HG03064 (cell line): ENCODE results near the gene ABHD17C.
"Not testable (repeated sequence)": the region's sequence is repeated elsewhere in the genome, so short reads cannot be mapped to it uniquely, and the experiment has no call there.

Experiments used
- ATAC-seq: cut with Tn5 transposase; IDR thresholded peaks from one replicate; pipeline ENCODE4 v1.9.1; 2021; ENCODE audit warnings: low read depth; ENCODE audit not compliant: unreplicated experiment

Gene ABHD17C

DNA sequence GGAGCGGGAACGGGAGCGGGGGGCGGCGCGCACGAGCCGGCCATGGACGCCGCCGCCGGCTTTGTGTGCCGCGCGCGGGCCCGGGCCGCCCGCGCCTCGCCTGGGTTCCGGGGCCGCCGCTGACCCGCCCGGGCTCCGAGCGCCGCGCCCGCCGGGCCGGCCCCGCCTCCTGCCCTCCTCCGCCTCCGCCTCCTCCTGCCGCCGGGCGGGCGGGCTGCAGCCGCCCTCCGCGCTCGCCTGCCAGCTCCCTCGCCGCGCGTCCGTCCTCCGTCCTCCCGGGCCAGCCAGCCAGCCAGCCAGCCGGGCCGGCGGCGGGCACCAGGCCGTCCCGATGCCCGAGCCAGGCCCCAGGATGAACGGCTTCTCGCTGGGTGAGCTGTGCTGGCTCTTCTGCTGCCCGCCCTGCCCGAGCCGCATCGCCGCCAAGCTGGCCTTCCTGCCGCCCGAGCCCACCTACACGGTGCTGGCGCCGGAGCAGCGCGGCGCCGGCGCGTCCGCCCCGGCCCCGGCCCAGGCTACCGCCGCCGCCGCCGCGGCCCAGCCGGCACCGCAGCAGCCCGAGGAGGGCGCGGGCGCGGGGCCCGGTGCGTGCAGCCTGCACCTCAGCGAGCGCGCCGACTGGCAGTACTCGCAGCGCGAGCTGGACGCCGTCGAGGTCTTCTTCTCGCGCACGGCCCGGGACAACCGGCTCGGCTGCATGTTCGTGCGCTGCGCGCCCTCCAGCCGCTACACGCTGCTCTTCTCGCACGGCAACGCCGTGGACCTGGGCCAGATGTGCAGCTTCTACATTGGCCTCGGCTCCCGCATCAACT, at the start of gene ABHD17C:
Gene ABHD17C, plus strand, starts transcription at position 212 of the 812 bp plus-strand sequence. Its CDS starts 120 bp downstream, at position 332.
- peak; percentile 72 for ATAC-seq

DNA sequence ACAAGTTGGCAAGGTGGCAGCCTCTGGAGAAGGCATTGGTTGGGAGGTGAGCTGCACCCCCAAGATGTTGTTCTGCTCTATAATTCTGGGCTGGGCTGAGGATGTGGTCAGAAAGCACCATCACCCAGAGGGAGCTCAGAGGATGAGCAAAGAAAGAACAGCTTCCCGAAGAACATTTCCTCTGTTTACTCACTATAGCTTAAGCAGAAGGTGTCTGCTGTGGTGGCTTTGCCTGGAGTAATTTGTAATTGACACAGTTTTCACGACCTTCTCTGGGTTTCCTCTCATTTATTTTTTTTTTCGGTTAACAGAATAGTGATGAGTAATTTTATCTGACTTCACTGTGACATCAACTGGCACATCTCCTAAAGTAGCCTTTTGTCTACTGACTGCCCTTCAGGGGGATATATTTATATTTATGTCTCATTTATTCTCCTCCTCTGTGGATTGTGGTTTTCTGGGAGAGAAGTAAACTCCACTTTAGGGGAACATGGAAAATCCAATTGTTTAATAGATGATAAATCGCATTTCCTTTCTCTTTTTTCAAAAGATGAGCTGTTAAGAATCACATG, 49.5 kb upstream of the ABHD17C start:
- ATAC-seq = no peak

DNA sequence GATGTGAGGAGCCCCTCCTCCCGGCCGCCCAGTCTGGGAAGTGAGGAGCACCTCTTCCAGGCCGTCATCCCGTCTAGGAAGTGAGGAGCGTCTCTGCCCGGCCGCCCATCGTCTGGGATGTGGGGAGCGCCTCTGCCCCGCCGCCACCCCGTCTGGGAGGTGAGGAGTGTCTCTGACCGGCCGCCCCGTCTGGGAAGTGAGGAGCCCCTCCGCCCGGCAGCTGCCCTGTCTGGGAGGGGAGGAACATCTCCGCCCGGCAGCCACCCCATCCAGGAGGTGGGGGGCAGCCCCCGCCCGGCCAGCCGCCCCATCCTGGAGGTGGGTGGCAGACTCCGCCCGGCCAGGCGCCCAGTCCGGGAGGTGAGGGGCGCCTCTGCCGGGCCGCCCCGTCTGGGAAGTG, 47.7 kb upstream of the ABHD17C start:
- ATAC-seq = not testable (repeated sequence)

DNA sequence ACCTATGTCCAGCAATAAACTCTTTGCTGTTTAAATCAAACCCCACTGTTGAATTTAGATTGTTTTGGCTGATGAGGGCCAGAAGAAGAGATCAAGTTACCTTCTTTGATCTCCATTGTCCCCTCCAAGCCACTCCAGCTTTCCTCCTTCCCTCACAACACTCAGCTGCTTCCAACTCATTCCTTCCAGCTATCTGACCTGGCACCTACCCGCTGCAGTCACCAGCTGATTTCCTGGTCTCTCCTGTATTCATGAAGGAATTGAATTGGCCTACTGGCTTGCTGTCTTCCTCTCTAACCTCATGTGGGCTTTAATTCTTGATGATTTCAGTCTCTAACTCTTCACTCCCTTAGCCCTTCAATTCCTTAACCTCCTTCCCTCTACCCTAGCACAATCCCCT, 40.8 kb upstream of the ABHD17C start:
- ATAC-seq = no peak

DNA sequence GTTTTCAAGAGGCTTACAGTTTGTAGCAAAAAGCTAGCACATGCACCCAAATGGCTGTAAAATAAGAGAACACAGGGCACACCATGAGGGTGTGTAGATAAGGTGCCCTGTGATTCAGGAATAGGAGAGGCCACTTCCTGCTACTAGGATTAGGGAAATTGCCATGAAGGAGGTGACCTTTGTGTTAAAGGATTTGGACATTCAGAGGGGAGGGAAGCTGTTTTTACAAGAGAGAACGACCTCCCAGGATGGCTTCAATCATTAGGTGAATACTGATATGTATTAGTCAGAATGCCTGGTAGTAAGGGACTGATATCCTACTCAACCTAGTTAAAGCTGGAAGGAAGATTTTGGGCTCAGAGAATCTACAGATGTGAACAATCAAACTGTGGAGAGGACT, 35.7 kb upstream of the ABHD17C start:
- no peak for ATAC-seq

DNA sequence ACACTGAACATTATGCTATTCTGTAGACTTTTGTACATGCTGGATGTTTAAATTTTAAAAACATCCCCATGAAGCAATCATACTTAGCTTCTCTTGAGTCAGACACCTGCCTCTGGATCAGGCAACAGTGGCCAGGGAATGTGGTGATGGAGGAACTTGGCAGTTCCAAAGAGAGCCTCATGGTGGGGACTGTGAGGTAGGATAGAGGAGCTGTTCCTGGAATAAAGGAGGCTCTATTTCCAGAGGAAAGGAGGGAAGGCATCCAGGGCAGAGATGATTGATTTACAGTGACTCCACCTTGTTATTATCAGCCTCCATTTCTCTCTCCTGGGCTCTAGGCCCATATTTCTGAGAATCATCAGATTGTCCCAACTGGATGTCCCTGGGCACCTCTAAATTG, 35.0 kb upstream of the ABHD17C start:
- ATAC-seq = no peak

DNA sequence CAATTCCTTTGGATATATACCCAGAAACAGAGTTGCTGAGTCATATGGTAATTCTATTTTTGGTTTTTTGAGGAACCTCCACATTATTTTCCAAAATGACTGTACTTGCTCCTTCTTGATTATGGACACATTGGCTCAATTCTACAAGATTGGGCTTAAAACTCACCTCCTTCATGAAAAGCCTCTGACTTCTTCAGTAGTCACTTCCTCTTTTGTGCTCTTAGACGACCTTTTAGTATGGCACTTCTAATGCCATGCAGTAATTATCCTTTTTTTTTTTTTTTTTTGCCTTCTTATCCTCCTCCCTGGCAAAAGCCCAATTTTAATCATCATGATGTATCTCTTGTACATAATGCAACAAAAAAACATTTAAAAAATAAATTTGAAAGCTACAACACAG, 33.0 kb upstream of the ABHD17C start:
- ATAC-seq = no peak

DNA sequence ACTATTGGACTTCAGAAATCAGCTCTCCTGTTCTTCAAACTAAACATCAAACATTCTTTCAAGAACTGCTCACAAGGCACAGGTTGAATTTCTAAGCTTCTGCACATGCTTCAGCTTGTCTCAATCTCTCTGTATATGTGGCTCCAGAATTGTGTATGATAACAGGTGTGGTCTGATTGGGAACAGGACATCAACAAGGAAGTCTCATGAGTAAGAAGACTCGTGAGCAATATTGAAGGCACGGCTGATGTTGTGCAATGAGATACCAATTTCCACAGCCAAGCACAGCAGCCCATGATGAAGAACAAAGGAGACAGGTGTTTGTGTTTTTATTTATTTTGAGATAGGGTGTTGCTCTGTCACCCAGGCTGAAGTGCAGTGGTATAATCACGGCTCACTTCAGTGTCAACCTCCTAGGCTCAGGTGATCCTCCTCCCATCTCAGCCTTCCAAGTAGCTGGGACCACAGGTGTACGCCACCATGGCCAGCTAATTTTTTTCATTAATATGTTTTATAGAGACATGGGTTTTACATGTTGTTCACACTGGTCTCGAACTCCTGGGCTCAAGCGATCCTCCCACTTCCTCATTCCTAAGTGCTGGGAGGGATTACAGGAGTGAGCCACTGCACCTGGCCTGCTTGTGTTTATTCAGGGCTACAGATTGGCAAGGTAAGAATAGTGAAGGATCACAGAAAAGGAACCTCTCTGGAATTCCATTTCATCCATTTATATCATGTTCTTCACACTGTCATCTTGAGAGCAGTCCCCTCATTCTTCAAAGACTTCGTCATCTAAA, 32.2 kb upstream of the ABHD17C start:
- ATAC-seq = no peak

DNA sequence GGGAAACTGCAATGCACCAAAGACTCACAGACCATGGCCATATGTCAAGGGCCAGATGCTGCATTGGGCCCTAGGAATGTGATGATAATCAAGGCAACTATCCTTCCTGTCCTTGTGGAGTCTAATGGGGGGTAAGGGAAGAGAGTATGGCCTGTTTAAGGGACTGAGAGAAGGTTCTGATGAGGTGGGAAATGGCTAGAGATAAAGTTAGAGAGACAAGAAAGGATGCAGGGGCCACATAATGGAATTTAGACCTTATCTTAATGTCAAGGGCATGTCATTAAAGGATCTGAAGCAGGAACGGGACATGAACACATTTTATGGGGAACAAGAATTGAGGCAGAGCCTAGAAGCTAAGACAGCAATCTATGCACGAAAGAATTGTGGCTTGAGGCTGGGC, 30.0 kb upstream of the ABHD17C start:
- no peak for ATAC-seq

DNA sequence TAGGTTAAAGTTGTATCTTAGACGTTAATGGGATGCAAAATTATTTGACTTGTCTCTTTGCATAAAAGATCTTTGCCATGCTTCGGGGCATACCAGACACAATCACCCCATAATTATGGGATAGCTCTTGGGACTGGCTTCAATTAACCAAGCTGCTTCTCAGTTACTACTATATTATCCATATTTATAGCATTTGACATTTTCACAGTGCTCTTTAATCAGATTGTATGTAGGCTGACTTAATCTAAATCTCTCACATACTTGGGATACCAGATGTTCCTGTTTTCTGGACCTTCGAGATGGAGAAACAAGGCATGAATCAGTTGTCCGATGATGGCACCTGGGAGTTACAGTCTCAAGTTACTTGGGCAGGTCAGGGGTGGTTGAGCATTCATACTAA, 27.2 kb upstream of the ABHD17C start:
- ATAC-seq = no peak

DNA sequence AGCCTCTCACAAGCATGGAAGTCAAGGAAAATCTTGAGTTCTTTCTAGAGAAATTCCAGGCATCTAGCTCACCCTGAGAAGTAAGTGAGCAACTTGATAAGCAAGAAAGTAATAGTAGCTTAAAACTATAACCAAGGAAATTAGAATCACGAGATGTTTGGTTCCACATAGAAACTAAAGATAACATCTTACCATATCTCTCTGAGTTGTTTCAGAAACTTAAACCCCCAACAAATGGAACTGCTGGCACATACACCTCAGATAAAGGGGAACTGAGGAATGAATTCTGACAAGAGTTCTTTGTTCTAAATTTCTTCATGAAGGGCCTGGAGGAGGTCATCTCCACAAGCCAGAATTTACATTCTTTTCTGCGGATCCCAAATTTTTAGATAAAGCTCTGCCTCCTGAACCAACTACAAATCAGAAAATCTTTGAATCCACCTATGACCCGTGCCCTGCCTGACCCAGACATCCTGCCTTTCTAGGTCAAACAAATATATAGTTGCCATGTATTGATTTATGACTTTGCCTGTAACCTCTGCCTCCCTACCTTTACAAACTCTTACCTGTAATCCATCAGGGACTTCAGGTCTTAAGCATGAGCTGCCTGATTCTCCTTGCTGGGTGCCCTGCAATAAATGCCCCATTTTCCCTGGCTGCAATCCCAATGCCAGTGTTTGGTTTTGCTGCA, 26.4 kb upstream of the ABHD17C start:
- no peak for ATAC-seq

DNA sequence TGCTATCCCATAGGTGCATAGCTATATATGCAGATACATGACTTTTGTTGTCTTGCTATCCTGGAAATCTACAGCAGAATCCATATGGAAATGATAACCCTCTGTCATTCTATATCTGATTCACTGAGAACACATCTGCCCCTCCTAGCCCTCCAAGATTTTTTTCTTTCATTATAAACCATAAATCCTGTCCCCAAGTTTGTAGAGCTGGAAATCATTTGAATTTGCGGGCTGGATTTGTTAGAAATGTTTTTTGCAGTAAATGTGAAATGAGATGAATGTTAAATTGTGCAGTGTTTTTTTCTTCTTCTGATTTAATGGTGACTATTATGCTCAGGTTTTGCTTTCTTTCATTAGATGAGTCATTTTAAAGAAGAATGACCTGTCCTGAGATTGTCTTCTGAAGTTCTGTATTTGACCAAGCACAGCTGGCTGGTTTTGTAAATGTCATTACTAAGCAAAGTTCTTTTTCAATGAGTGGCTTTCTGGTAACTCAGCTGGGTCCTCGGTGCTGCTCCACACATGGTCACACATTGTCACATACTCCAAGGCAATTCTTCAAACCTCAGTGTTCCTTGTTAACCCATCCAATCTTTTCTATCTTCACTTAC, 25.3 kb upstream of the ABHD17C start:
- no peak for ATAC-seq

DNA sequence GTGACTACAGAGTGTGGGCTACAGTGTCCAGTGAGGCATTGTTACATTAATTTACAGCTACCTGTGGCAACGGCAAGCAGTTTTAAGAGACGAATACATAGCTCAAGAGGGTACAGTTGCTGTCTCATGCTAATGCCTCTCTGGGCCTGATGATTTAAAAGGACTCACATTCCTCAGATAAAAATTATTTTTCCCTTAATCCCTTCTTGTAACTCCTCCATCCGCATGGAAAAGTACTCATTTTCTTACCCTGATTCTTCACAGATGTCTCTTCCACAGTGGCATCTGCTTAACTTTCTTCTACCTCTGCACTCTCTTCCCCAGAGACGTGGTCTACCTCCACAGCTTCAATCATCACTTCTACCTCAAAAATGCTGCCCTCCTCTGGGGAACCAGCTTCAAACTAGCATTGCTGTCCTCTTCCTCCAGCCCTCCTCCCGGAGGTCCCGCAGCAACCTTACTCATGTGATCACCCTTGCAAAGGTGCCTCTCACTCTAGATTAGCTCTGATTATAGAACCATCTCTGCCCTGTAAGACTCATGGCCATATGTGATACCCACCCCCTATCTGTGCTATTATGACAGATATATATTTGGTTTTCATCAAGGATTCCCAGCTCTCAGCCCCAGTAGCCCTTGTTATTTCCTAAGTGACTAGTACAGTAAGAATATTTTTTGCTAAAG, 21.4 kb upstream of the ABHD17C start:
- ATAC-seq = no peak

DNA sequence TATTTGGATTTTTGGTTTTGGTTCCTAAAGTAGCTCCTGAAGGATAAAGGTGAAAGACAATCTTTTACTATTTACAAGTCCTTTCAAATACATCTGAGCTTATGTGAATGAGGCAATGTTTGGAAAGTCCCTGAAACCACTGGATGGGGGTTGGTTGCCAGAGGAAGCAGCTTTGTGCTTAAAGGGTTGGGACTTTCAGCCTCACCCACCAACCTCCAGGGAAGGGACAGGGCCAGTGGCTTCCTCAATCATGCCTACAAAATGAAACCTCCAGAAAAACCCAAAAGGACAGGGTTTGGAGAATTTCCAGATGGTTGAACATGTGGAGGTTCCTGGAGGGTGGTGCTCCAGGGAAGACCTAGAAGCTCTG, 20.9 kb upstream of the ABHD17C start:
- no peak for ATAC-seq

DNA sequence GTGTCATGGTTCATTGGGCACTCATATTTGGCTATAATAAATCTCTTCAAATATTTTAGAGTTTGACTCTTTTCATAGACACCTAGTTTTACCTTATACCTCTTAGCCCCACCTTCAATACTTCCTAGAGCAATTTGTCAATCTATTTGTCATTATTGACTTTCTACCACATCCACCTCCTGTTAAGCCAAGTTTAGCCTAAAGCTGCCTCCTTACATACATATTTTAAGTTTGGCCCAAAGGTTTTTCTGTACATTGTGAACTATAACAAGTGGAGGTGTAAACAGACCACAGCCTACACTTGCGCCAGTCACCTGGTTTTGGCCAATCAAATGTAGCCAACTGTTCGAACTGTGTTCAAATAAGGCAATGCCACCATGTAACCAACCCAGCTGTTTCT, 18.1 kb upstream of the ABHD17C start:
- ATAC-seq = no peak

DNA sequence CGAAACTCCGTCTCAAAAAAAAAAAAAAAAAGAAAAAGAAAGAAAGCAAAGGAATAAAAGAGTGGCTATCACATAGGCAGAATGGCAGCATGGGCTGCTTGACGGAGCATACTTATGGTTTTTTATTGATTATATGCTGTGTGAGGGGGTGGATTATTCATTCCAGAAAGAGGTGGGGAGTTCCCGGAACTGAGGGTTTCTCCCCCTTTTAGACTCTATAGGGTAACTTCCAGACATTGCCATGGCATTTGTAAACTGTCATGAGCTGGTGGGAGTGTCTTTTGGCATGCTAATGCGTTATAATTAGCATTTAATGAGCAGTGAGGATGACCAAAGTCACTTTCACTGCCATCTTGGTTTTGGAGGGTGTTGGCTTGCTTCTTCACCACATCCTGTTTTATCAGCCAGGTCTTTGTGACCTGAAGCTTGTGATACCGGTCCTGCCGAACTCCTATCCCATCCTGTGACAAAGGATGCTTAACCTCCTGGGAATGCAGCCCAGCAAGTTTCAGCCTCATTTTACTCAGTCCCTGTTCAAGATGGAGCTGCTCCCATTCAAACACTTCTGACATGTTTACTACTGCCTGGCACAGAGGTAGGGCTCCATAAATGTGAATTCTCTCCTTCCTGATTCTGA, 15.8 kb upstream of the ABHD17C start:
- ATAC-seq = no peak

DNA sequence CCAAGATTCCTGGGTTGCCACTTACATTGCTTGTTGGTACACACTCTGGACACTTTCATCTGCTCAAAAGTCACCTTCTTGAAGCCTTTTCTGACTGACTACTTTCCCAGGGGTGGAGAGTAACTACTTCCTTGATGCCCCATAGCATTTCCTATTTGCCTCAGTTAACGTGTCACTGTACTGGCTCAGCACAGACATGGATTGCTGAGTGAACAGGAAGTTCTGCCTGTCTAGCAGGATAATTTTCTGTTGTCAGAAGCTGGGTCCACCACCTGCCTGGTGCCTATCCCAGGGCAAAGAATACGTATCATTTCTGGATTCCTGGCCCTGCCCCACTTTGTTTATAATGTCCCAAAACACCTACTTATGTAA, 15.3 kb upstream of the ABHD17C start:
- ATAC-seq = no peak

DNA sequence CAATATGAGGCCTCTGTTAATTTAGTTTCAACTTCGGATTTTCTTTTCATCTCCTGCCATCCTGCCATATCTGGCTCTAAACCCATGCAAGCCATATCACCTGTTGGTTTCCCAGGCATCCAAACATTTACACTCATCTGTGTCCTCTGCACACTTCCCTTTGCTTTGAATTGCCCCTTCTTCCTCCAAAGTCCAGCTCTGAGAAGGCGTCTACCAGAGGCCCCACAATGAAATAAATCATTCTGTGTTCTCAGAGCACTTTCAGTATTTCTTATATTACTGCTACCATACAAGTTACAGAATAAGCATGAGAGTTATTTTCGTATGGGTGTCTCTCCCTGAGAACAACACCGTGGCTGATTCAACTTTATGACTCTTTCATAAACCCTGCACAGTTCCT, 12.9 kb upstream of the ABHD17C start:
- no peak for ATAC-seq

DNA sequence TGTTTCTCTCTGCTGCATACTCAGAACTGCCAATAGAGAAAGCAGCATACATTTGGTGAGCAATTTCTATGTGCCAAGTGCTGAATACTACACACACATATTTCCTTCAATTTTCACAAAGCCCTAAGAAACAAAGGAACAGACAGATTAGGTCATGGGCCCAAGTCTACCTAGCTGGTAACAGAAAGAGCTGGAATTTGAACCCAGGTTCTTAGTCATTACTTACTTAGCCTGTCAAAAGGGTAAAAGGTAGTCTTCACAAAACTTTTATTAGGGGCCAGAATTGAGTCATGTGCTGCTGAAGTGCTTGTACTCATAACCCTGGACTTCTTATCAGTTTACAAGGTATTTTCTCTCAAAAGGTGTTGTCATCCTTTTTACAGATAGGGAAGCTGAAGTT, 10.4 kb upstream of the ABHD17C start:
- ATAC-seq = no peak

DNA sequence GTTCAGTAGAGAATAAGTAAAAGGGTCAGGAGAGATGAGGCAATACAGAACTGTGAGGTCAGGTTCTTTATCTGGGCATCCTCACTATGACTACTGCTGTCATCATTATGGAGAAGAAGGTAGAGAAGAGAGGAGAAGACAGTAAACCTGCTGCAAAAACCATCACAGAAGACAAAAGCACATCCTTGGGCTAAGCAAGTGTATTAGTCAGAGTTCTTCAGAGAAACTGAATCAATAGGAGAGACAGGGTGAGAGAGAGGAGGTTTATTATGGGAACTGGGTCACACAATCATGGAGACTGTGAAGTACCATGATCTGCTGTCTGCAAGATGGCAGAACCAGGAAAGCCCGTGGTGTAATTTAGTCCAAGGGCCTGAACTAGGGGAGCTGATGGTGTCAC, 9.5 kb upstream of the ABHD17C start:
- ATAC-seq = no peak
